ENCODE measurements around the gene FOXN3. TPM values are rescaled to one million over a fixed set of nuclear protein-coding genes. Genes with fewer than 3 reads are reported as not detected.

Gene FOXN3
- total RNA-seq, 2 experiments from 2014 or later, result 124 to 127 TPM

GRCh38 chr14:89123215-89123614, 293.8 kb downstream of the FOXN3 start:
- Mint-ChIP-seq H3K4me3 (no peak overlapping the region), H3K4me1 (ENCODE audit: low read depth) (no peaks in the 10 kb centered on the region), H3K27me3 (peaks cover 6% of the 10 kb centered on the region), H3K27ac (no peak overlapping the region), H3K36me3 (ENCODE audit: low read depth) (no peaks in the 10 kb centered on the region), H3K9me3 (peaks cover 4% of the 10 kb centered on the region)
- H3K36me3 ChIP-seq (ENCODE audit: insufficient read depth, low read length), result no peaks in the 10 kb centered on the region
- TF ChIP-seq, protein P1, sequence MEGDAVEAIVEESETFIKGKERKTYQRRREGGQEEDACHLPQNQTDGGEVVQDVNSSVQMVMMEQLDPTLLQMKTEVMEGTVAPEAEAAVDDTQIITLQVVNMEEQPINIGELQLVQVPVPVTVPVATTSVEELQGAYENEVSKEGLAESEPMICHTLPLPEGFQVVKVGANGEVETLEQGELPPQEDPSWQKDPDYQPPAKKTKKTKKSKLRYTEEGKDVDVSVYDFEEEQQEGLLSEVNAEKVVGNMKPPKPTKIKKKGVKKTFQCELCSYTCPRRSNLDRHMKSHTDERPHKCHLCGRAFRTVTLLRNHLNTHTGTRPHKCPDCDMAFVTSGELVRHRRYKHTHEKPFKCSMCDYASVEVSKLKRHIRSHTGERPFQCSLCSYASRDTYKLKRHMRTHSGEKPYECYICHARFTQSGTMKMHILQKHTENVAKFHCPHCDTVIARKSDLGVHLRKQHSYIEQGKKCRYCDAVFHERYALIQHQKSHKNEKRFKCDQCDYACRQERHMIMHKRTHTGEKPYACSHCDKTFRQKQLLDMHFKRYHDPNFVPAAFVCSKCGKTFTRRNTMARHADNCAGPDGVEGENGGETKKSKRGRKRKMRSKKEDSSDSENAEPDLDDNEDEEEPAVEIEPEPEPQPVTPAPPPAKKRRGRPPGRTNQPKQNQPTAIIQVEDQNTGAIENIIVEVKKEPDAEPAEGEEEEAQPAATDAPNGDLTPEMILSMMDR (IDR thresholded peaks at IDR 0.05), result no peak
- ChIA-PET CTCF (no interaction called here), POLR2A (no interaction called here)
- H3K4me1 ChIP-seq (ENCODE audit: insufficient read depth, low read length), result no peaks in the 10 kb centered on the region
- no peak for ATAC-seq (ENCODE audit: poor library complexity)
- peaks cover 0 to 10% of the 10 kb centered on the region in 2 experiments for H3K9me3 ChIP-seq (ENCODE audit: control insufficient read depth in 1 of 2, insufficient read depth in 1 of 2, low read length in 2 of 2)
- peaks cover 0 to 6% of the 10 kb centered on the region in 2 experiments for H3K27me3 ChIP-seq (ENCODE audit: control insufficient read depth in 1 of 2, insufficient read depth in 2 of 2, low read length in 2 of 2)
- no peak overlapping the region for H3K4me3 ChIP-seq (ENCODE audit: low read length)
- H3K27ac ChIP-seq (ENCODE audit: low read depth in 1 of 2, low read length in 2 of 2), result no peak overlapping the region
- DNase-seq, result no peak
- intact Hi-C loops (cut with DNase I, micrococcal nuclease), result no loop called here

DNA sequence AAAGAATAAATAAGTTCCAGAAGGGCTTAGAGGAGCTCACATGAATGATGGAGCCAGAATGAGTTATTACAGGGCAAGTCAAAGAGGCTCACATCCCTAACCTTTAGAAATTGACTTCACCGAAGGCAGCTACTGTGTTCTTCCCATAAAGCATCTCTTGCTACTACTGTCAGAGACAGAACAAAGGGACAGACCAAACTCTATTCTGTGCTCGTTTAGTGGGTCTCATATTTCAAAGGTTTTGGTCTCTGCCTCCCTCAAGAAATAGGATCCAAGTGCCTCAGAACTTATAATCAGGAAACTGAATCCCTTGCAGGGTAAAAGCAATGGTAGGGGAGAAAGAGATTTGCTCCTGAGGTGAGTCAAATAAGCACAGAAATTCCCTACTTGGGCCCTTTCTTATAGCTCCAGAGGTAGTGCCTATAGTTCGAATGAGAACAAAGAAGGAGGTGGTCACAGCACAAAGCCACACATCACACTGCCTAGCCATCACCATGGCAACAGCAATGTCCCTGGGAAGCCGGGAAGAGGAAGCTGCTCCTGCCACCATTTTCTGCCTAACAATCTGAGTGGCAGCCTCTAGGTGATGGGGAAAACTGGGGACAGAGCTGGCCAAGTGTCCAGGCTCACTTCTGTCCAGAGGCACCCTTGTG, 294.9 kb downstream of the FOXN3 start:
- no peaks in the 10 kb centered on the region for H3K4me1 Mint-ChIP-seq (ENCODE audit: low read depth)
- peaks cover 6% of the 10 kb centered on the region for H3K27me3 Mint-ChIP-seq
- Histone ChIP-seq H3K27ac (ENCODE audit: low read depth in 1 of 2, low read length in 2 of 2) (no peak overlapping the region), H3K9me3 (ENCODE audit: control insufficient read depth in 1 of 2, insufficient read depth in 1 of 2, low read length in 2 of 2) (peaks cover 0 to 10% of the 10 kb centered on the region in 2 experiments), H3K4me1 (ENCODE audit: insufficient read depth, low read length) (no peaks in the 10 kb centered on the region), H3K4me3 (ENCODE audit: low read length) (no peak overlapping the region), H3K27me3 (ENCODE audit: control insufficient read depth in 1 of 2, insufficient read depth in 2 of 2, low read length in 2 of 2) (peaks cover 0 to 6% of the 10 kb centered on the region in 2 experiments), H3K36me3 (ENCODE audit: insufficient read depth, low read length) (no peaks in the 10 kb centered on the region)
- ChIA-PET POLR2A (no interaction called here), CTCF (no interaction called here)
- ATAC-seq (ENCODE audit: poor library complexity), result no peak
- H3K27ac Mint-ChIP-seq, result no peak overlapping the region
- no peaks in the 10 kb centered on the region for H3K36me3 Mint-ChIP-seq (ENCODE audit: low read depth)
- TF ChIP-seq, protein P1 (IDR thresholded peaks at IDR 0.05), result no peak
- intact Hi-C loops (cut with DNase I, micrococcal nuclease), result no loop called here
- DNase-seq, result no peak
- H3K9me3 Mint-ChIP-seq, result peaks cover 7% of the 10 kb centered on the region
- no peak overlapping the region for H3K4me3 Mint-ChIP-seq

GRCh38 chr14:89117012-89117411, 300.0 kb downstream of the FOXN3 start:
- no peak overlapping the region for H3K4me3 ChIP-seq (ENCODE audit: low read length)
- no peaks in the 10 kb centered on the region for H3K27me3 ChIP-seq (ENCODE audit: control insufficient read depth in 1 of 2, insufficient read depth in 2 of 2, low read length in 2 of 2)
- no peak overlapping the region for H3K4me3 Mint-ChIP-seq
- DNase-seq (no peak), ATAC-seq (ENCODE audit: poor library complexity) (no peak)
- peaks cover 9% of the 10 kb centered on the region for H3K27me3 Mint-ChIP-seq
- H3K27ac ChIP-seq (ENCODE audit: low read depth in 1 of 2, low read length in 2 of 2), result no peak overlapping the region
- intact Hi-C loops (cut with DNase I, micrococcal nuclease), result no loop called here
- peaks cover 7% of the 10 kb centered on the region for H3K9me3 Mint-ChIP-seq
- TF ChIP-seq, protein P1 (IDR thresholded peaks at IDR 0.05), result no peak
- no peaks in the 10 kb centered on the region for H3K4me1 Mint-ChIP-seq (ENCODE audit: low read depth)
- ChIA-PET CTCF (no interaction called here), POLR2A (no interaction called here)
- H3K27ac Mint-ChIP-seq, result no peak overlapping the region
- H3K4me1 ChIP-seq (ENCODE audit: insufficient read depth, low read length), result no peaks in the 10 kb centered on the region
- peaks cover 0 to 10% of the 10 kb centered on the region in 2 experiments for H3K9me3 ChIP-seq (ENCODE audit: control insufficient read depth in 1 of 2, insufficient read depth in 1 of 2, low read length in 2 of 2)
- H3K36me3 Mint-ChIP-seq (ENCODE audit: low read depth), result no peaks in the 10 kb centered on the region
- H3K36me3 ChIP-seq (ENCODE audit: insufficient read depth, low read length), result no peaks in the 10 kb centered on the region
